NCI-H1694 treated with DMSO at 0.1 percent for 48 hours (cell line): Measurements from ENCODE around the gene AFAP1.

Source experiments
- DNase-seq: peaks from one replicate; lab custom pipeline; 2025; lab: John Stamatoyannopoulos, UW

The AFAP1 gene

GRCh38 chr4:7915875-7916242, 23.8 kb downstream of the AFAP1 start:
- DNase-seq = no peak

GRCh38 chr4:7912826-7913225, 26.8 kb downstream of the AFAP1 start:
- no peak for DNase-seq

GRCh38 chr4:7910952-7911578, 28.6 kb downstream of the AFAP1 start:
- no peak for DNase-seq

- DNase-seq = no peak
Measured at GRCh38 chr4:7910263-7910896, 29.3 kb downstream of the AFAP1 start.

- no peak for DNase-seq
Measured at GRCh38 chr4:7909463-7910262, 30.0 kb downstream of the AFAP1 start.

GRCh38 chr4:7908668-7909067, 31.0 kb downstream of the AFAP1 start:
- no peak for DNase-seq

GRCh38 chr4:7907142-7907541, 32.5 kb downstream of the AFAP1 start:
- DNase-seq = no peak

GRCh38 chr4:7906171-7906701, 33.4 kb downstream of the AFAP1 start:
- DNase-seq = no peak

GRCh38 chr4:7904952-7905915, 34.4 kb downstream of the AFAP1 start:
- no peak for DNase-seq

GRCh38 chr4:7903791-7904516, 35.7 kb downstream of the AFAP1 start:
- peak; percentile 67 for DNase-seq

- DNase-seq = no peak
Measured at GRCh38 chr4:7902826-7903225, 36.8 kb downstream of the AFAP1 start.

GRCh38 chr4:7902101-7902553, 37.5 kb downstream of the AFAP1 start:
- peak; percentile 94 for DNase-seq

- DNase-seq = peak; percentile 28
Measured at GRCh38 chr4:7901311-7901885, 38.3 kb downstream of the AFAP1 start.

- no peak for DNase-seq
Measured at GRCh38 chr4:7900334-7900909, 39.2 kb downstream of the AFAP1 start.

- no peak for DNase-seq
Measured at GRCh38 chr4:7899184-7899869, 40.3 kb downstream of the AFAP1 start.

GRCh38 chr4:7898385-7898784, 41.3 kb downstream of the AFAP1 start:
- DNase-seq = no peak

GRCh38 chr4:7897811-7898210, 41.9 kb downstream of the AFAP1 start:
- DNase-seq = no peak

GRCh38 chr4:7894677-7895181, 44.9 kb downstream of the AFAP1 start:
- peak; percentile 98 for DNase-seq

- DNase-seq = no peak
Measured at GRCh38 chr4:7894098-7894676, 45.5 kb downstream of the AFAP1 start.
